HL-60/S4 treated with phorbol 12-myristate 13-acetate at 8.2 ng/mL for 4 days and 3 days (cell line): ENCODE results near the gene COBL.

Experiments used
- in situ Hi-C: fragments of 300-500 bp; cut with MboI; formaldehyde crosslinking; loops from 2 replicates; pipeline ENCODE4 v1.15.0; 2022; ENCODE audit warnings: low sequenced_read_pairs

COBL gene

GRCh38 chr7:50977421-50977820, 339.2 kb downstream of the COBL start:
- in situ Hi-C loops, result no loop called here

- in situ Hi-C loops, result no loop called here
Measured at GRCh38 chr7:50976064-50976463, 340.5 kb downstream of the COBL start.

- in situ Hi-C loops, result no loop called here
Measured at GRCh38 chr7:50974240-50974639, 342.4 kb downstream of the COBL start.

DNA sequence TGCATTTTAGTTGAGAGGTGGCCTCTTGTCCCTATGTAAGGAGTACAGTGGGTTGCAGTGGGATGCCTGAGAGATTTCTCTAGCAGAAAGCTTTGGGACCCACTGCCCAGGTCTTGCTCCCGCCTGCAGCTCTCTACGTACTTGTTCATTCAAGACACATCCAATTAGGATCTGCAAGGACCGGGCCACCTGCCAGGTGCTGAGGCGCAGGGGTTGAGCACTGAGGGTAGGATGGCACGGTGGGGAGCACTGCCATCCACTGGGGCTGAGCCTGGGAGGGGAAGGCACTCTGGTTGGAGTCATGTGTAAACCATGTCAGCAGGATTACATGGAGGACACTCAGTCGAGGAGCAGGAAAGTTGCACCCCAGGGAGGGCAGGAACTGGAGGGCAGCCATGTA, 342.8 kb downstream of the COBL start:
- in situ Hi-C loops, result no loop called here

DNA sequence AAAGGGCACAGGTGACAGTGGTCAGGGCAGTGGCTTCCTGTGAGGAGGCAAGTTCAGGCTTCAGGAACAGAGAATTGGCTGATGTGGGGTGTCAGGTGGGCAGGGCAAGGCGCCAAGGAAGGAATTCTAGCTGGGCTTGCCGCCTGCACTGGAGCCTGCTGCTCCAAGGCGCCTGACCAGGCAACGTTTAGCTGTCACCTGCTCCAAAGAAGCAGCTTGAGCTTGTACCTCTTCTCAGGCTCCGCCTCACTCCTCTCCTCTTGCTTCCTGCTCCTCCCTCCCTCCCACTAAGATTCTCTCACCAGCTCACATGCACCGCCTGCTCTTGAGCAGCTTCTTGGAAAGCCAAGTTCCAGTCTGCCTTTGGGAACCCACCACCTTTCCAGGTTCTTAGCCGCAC, 346.5 kb downstream of the COBL start:
- in situ Hi-C loops, result no loop called here
